ENCODE measurements around the gene OLR1.

The OLR1 gene

GRCh38 chr12:10196210-10196609 is 24.3 kb upstream of the OLR1 start:
- Histone ChIP-seq H3K4me3 (ENCODE audit: low read length) (no peak overlapping the region), H3K79me2 (ENCODE audit: low read length) (no peaks in the 10 kb centered on the region), H2AFZ (ENCODE audit: low read depth, low read length) (no peak overlapping the region), H3K27me3 (ENCODE audit: low read depth, low read length) (peaks cover 45% of the 10 kb centered on the region), H3K9me3 (ENCODE audit: insufficient read depth, low read length) (no peaks in the 10 kb centered on the region), H4K20me1 (ENCODE audit: insufficient read depth, low read length) (no peaks in the 10 kb centered on the region), H3K9ac (ENCODE audit: low read length) (no peak overlapping the region), H3K4me1 (ENCODE audit: low read length) (peaks cover 7% of the 10 kb centered on the region), H3K4me2 (ENCODE audit: low read length) (peak overlapping the region; percentile 14), H3K27ac (ENCODE audit: low read length) (no peak overlapping the region), H3K36me3 (replicated peaks; ENCODE audit: low read depth, low read length) (no peaks in the 10 kb centered on the region)
- TF ChIP-seq CTCF (IDR thresholded peaks at IDR 0.05; ENCODE audit: low read depth, low read length) (no peak), EZH2phosphoT487 (IDR thresholded peaks at IDR 0.05; ENCODE audit: low read depth) (no peak)

GRCh38 chr12:10194160-10194670 is 22.3 kb upstream of the OLR1 start:
- peaks cover 58% of the 10 kb centered on the region for H3K27me3 ChIP-seq (ENCODE audit: low read depth, low read length)
- H3K27ac ChIP-seq (ENCODE audit: low read length) = no peak overlapping the region
- H4K20me1 ChIP-seq (ENCODE audit: insufficient read depth, low read length) = no peaks in the 10 kb centered on the region
- no peaks in the 10 kb centered on the region for H3K36me3 ChIP-seq (replicated peaks; ENCODE audit: low read depth, low read length)
- H3K4me2 ChIP-seq (ENCODE audit: low read length) = no peak overlapping the region
- H3K4me3 ChIP-seq (ENCODE audit: low read length) = no peak overlapping the region
- H3K9ac ChIP-seq (ENCODE audit: low read length) = no peak overlapping the region
- no peak for TF ChIP-seq CTCF (IDR thresholded peaks at IDR 0.05; ENCODE audit: low read depth, low read length)
- TF ChIP-seq EZH2phosphoT487 (IDR thresholded peaks at IDR 0.05; ENCODE audit: low read depth) = no peak
- no peak overlapping the region for H2AFZ ChIP-seq (ENCODE audit: low read depth, low read length)
- no peaks in the 10 kb centered on the region for H3K9me3 ChIP-seq (ENCODE audit: insufficient read depth, low read length)
- H3K4me1 ChIP-seq (ENCODE audit: low read length) = peaks cover 7% of the 10 kb centered on the region
- no peaks in the 10 kb centered on the region for H3K79me2 ChIP-seq (ENCODE audit: low read length)

- no peak overlapping the region for H3K4me2 ChIP-seq (ENCODE audit: low read length)
- no peak overlapping the region for H3K9ac ChIP-seq (ENCODE audit: low read length)
- H3K4me1 ChIP-seq (ENCODE audit: low read length) = peaks cover 7% of the 10 kb centered on the region
- H3K9me3 ChIP-seq (ENCODE audit: insufficient read depth, low read length) = no peaks in the 10 kb centered on the region
- H3K27me3 ChIP-seq (ENCODE audit: low read depth, low read length) = peaks cover 51% of the 10 kb centered on the region
- TF ChIP-seq EZH2phosphoT487 (IDR thresholded peaks at IDR 0.05; ENCODE audit: low read depth) = no peak
- no peak for TF ChIP-seq CTCF (IDR thresholded peaks at IDR 0.05; ENCODE audit: low read depth, low read length)
- no peak overlapping the region for H3K27ac ChIP-seq (ENCODE audit: low read length)
- no peaks in the 10 kb centered on the region for H3K36me3 ChIP-seq (replicated peaks; ENCODE audit: low read depth, low read length)
- H3K79me2 ChIP-seq (ENCODE audit: low read length) = no peaks in the 10 kb centered on the region
- no peak overlapping the region for H3K4me3 ChIP-seq (ENCODE audit: low read length)
- H4K20me1 ChIP-seq (ENCODE audit: insufficient read depth, low read length) = no peaks in the 10 kb centered on the region
- H2AFZ ChIP-seq (ENCODE audit: low read depth, low read length) = no peak overlapping the region
Measured at GRCh38 chr12:10191865-10192264, 19.9 kb upstream of the OLR1 start.

GRCh38 chr12:10190558-10191388 is 18.8 kb upstream of the OLR1 start:
- no peaks in the 10 kb centered on the region for H3K4me1 ChIP-seq (ENCODE audit: low read length)
- no peaks in the 10 kb centered on the region for H3K36me3 ChIP-seq (replicated peaks; ENCODE audit: low read depth, low read length)
- H3K27ac ChIP-seq (ENCODE audit: low read length) = no peak overlapping the region
- no peak overlapping the region for H3K4me2 ChIP-seq (ENCODE audit: low read length)
- H3K9ac ChIP-seq (ENCODE audit: low read length) = no peak overlapping the region
- H3K27me3 ChIP-seq (ENCODE audit: low read depth, low read length) = peaks cover 50% of the 10 kb centered on the region
- H2AFZ ChIP-seq (ENCODE audit: low read depth, low read length) = no peak overlapping the region
- H4K20me1 ChIP-seq (ENCODE audit: insufficient read depth, low read length) = no peaks in the 10 kb centered on the region
- H3K4me3 ChIP-seq (ENCODE audit: low read length) = no peak overlapping the region
- H3K79me2 ChIP-seq (ENCODE audit: low read length) = no peaks in the 10 kb centered on the region
- TF ChIP-seq EZH2phosphoT487 (IDR thresholded peaks at IDR 0.05; ENCODE audit: low read depth) (no peak), CTCF (IDR thresholded peaks at IDR 0.05; ENCODE audit: low read depth, low read length) (peak; percentile 87)
- no peaks in the 10 kb centered on the region for H3K9me3 ChIP-seq (ENCODE audit: insufficient read depth, low read length)
